Activated naive CD4-positive, alpha-beta T cell treated with anti-CD3 and anti-CD28 coated beads, Interleukin-2, amount 10 ng/mL, durations not matched to agents 5 hours and 36 hours (primary cell): ENCODE measurements around the gene BAHD1. TPM values are rescaled to one million over a fixed set of nuclear protein-coding genes. Genes with fewer than 3 reads are reported as not detected.

ENCODE experiments used
- total RNA-seq, 2 experiments: library from RNA; stranded (reverse); gene quantifications; one replicate each; pipeline ENCODE4 v1.2.3, GENCODE V29; 2021

BAHD1 gene
- total RNA-seq: 10 to 100 TPM; 29.7 to 30.0 TPM

DNA sequence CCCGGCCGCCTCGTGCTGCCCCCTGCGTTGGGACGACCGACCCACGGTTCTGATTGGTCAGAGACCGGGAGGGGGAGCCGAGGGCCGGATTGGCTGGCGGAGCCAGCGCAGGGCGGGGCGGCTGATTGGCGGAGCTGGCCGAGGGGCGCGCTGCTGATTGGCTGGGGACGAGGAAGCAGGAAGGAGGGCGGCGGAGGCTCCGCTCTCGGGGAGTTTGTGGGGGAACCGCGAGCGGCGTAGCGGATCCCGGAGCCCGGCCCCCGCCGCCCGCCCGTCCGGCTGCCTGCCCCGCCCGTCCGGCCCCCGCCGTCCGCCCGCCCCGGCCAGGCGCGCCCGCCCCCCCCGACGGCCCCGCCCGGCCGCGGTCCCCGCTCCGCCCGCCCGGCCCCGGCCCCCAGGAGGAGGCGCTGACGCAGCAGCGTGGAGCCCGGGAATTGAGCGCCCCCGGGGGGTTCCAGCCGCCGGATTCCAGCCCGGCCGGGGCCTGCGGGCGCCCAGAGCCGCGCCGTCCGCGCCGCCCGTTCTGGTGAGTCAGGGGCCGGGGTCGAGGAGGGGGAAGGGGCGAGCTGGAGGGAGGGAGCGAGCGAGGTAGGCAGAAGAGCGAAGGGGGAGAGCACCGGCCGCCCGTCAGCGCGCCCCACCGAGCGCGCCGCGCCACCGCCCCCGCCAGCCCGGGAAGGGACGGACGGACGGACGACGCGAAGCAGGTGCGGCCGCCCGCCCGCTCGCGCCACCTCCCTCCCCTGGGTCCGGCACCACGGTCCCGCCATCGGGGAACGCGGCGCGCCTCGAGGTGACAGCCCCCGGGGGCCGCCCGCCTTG lies at the start of gene BAHD1:
BAHD1 (plus strand) TSS at position 211 of the 822 bp plus-strand sequence. CDS start 17,512 bp downstream, outside the sequence.

GRCh38 chr15:40405501-40406381 lies 35.0 kb upstream of the BAHD1 start, which contains the start of gene IVD:
Gene IVD (plus strand): TSS chr15:40405795. CDS start chr15:40405828, 33 bp downstream.

DNA sequence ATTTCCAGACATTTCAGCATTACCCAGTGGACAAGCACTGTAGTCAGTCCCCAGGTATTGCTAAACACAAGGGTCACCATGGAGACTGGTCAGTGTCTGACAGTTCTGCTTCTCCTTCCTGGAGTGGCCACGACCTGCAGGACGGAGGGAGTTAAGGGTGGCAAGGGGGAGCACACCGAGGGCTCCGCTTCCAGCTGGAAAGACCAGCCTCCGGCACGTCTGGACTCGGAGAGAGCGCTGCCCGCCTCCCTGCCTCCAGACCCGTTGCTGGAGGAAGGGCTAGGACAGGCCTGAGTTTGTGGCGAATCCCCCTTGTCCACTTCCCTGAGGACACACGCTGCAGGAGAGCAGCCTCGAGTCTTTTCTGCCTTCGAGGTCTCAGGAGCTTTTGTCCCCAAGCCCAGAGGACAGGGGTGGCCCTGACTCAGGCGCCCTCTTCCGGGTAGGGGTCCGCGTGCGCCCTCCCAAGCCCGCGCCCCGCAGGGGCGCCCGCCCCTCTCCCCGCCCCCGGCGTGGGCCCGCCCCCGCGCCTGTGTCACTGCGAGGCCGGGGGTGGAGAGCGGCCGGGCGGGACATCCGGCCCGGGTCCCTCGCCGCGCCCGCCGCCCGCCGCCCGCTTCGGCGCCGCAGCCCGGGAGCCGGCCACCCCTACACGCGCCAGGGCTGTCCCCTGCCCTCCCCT lies 29.8 kb downstream of the BAHD1 start, which contains the start of gene CHST14:
CHST14 (plus strand) TSS at position 562 of the 682 bp plus-strand sequence. CDS start 230 bp downstream, outside the sequence.

Other genes starting within 250 kb of the BAHD1 start
- gene PAK6, start 201.9 kb upstream of the BAHD1 start, total RNA-seq: under 1 TPM; 0.48 to 0.91 TPM
- under 1 TPM; 0.23 to 0.26 TPM for gene ANKRD63, start 157.9 kb upstream of the BAHD1 start, total RNA-seq
- gene PLCB2, start 133.0 kb upstream of the BAHD1 start, total RNA-seq: 100 to 1,000 TPM; 178 to 182 TPM
- 1 to 10 TPM; 8.4 to 9.7 TPM for gene INAFM2, start 117.3 kb upstream of the BAHD1 start, total RNA-seq
- under 1 TPM; 0.43 to 0.76 TPM for gene CCDC9B, start 100.0 kb upstream of the BAHD1 start, total RNA-seq
- gene PHGR1, start 89.9 kb upstream of the BAHD1 start, total RNA-seq: not detected
- under 1 TPM; 0.05 to 0.08 TPM for gene DISP2, start 82.7 kb upstream of the BAHD1 start, total RNA-seq
- 10 to 100 TPM; 35.5 to 35.7 TPM for gene KNSTRN, start 58.2 kb upstream of the BAHD1 start, total RNA-seq
- gene IVD, start 35.2 kb upstream of the BAHD1 start, total RNA-seq: 10 to 100 TPM; 43.6 to 45.3 TPM
- 10 to 100 TPM; 13.7 to 14.1 TPM for gene CHST14, start 30.0 kb downstream of the BAHD1 start, total RNA-seq
- 10 to 100 TPM; 24.8 to 30.9 TPM for gene CCDC32, start 124.1 kb downstream of the BAHD1 start, total RNA-seq
- 10 to 100 TPM; 10.3 to 13.2 TPM for gene RPUSD2, start 128.3 kb downstream of the BAHD1 start, total RNA-seq
- gene KNL1, start 153.3 kb downstream of the BAHD1 start, total RNA-seq: 10 to 100 TPM; 40.6 to 44.1 TPM